ENCODE results near the gene PSMD9.

Gene PSMD9

DNA sequence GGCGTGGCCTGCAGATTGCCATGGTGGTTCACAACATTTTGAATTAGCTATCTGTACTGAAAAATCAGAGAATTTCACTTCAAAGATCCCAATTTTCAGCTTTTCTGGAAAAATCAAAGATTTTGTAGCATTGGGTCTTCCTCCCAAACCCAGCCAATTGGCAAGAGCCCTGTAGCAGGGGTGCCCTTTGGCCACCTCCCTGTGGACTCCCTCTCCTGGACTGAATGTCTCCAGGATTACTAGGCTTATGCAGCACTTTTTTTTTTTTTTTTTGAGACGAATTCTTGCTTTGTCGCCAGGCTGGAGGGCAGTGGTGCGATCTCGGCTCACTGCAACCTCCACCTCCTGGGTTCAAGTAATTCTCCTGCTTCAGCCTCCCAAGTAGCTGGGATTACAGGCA is 9.7 kb downstream of the PSMD9 start:
- H3K4me1 ChIP-seq (ENCODE audit: control insufficient read depth, insufficient read depth, low read length, poor library complexity, severe bottlenecking) = peaks cover 10% of the 10 kb centered on the region
- H3K27ac ChIP-seq (ENCODE audit: low read depth, low read length, severe bottlenecking) = no peak overlapping the region
- no peak overlapping the region for H3K4me3 ChIP-seq (ENCODE audit: extremely low read depth, insufficient read depth, low read length, poor library complexity, severe bottlenecking)
- WGBS, 2 experiments (ENCODE audit: insufficient coverage in 2 of 2) = 83 to 100% methylated on average over 1 to 4 of the region's 5 CpGs
- no peaks in the 10 kb centered on the region for H3K9me3 ChIP-seq (ENCODE audit: control insufficient read depth, low read length)
- peaks cover 70% of the 10 kb centered on the region for H3K36me3 ChIP-seq (ENCODE audit: control insufficient read depth, insufficient read depth, low read length)

DNA sequence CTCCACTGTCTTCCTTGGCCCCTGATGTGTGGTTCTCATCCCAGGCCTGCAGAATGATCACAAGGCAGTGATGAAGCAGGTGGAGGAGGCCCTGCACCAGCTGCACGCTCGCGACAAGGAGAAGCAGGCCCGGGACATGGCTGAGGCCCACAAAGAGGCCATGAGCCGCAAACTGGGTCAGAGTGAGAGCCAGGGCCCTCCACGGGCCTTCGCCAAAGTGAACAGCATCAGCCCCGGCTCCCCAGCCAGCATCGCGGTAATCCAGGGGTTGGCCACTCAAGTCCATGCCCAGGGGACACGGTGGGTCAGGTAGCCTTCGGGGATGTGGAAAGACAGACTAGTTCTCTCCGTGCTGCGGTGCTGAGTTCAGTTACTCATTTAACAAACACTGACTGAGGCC is 11.0 kb downstream of the PSMD9 start:
- peaks cover under 1% of the 10 kb centered on the region for H3K4me1 ChIP-seq (ENCODE audit: control insufficient read depth, insufficient read depth, low read length, poor library complexity, severe bottlenecking)
- H3K36me3 ChIP-seq (ENCODE audit: control insufficient read depth, insufficient read depth, low read length) = peaks cover 75% of the 10 kb centered on the region
- no peak overlapping the region for H3K27ac ChIP-seq (ENCODE audit: low read depth, low read length, severe bottlenecking)
- H3K9me3 ChIP-seq (ENCODE audit: control insufficient read depth, low read length) = no peaks in the 10 kb centered on the region
- WGBS, 2 experiments (ENCODE audit: insufficient coverage in 2 of 2) = 94 to 97% methylated on average over 14 of the region's 14 CpGs
- H3K4me3 ChIP-seq (ENCODE audit: extremely low read depth, insufficient read depth, low read length, poor library complexity, severe bottlenecking) = no peak overlapping the region

GRCh38 chr12:121903202-121903601 is 14.6 kb downstream of the PSMD9 start:
- no peak overlapping the region for H3K27ac ChIP-seq (ENCODE audit: low read depth, low read length, severe bottlenecking)
- no peaks in the 10 kb centered on the region for H3K4me1 ChIP-seq (ENCODE audit: control insufficient read depth, insufficient read depth, low read length, poor library complexity, severe bottlenecking)
- H3K36me3 ChIP-seq (ENCODE audit: control insufficient read depth, insufficient read depth, low read length) = peaks cover 67% of the 10 kb centered on the region
- WGBS, 2 experiments (ENCODE audit: insufficient coverage in 2 of 2) = 67 to 80% methylated on average over 1 of the region's 2 CpGs
- H3K4me3 ChIP-seq (ENCODE audit: extremely low read depth, insufficient read depth, low read length, poor library complexity, severe bottlenecking) = no peak overlapping the region
- no peaks in the 10 kb centered on the region for H3K9me3 ChIP-seq (ENCODE audit: control insufficient read depth, low read length)

DNA sequence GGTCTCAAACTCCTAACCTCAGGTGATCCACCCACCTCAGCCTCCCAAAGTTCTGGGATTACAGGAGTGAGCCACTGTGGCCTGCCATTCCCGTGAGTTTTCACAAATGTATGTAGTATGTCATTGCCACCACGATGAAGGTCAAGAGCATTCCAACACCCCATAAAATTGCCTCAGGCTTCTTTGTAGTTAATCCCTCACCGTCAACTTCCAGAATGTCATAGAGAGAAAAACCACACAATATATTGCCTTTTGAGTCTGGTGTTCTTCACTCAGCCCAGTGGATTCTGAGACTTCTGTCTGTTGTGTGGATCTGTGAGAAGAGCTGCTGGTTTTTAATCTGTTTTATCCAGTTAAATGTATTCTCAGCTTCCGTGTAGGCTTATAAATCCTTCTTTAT is 17.2 kb downstream of the PSMD9 start:
- Histone ChIP-seq H3K4me1 (ENCODE audit: control insufficient read depth, insufficient read depth, low read length, poor library complexity, severe bottlenecking) (no peaks in the 10 kb centered on the region), H3K9me3 (ENCODE audit: control insufficient read depth, low read length) (no peaks in the 10 kb centered on the region), H3K36me3 (ENCODE audit: control insufficient read depth, insufficient read depth, low read length) (peaks cover 64% of the 10 kb centered on the region), H3K4me3 (ENCODE audit: extremely low read depth, insufficient read depth, low read length, poor library complexity, severe bottlenecking) (no peak overlapping the region), H3K27ac (ENCODE audit: low read depth, low read length, severe bottlenecking) (no peak overlapping the region)
- WGBS, 2 experiments (ENCODE audit: insufficient coverage in 2 of 2) = 94% methylated on average over 2 of the region's 4 CpGs; no CpG with 5 or more reads in 1 of the 2 experiments

- WGBS, 2 experiments (ENCODE audit: insufficient coverage in 2 of 2) = 73 to 80% methylated on average over 1 to 2 of the region's 2 CpGs
- Histone ChIP-seq H3K4me1 (ENCODE audit: control insufficient read depth, insufficient read depth, low read length, poor library complexity, severe bottlenecking) (no peaks in the 10 kb centered on the region), H3K36me3 (ENCODE audit: control insufficient read depth, insufficient read depth, low read length) (peaks cover 52% of the 10 kb centered on the region), H3K4me3 (ENCODE audit: extremely low read depth, insufficient read depth, low read length, poor library complexity, severe bottlenecking) (no peak overlapping the region), H3K27ac (ENCODE audit: low read depth, low read length, severe bottlenecking) (no peak overlapping the region), H3K9me3 (ENCODE audit: control insufficient read depth, low read length) (no peaks in the 10 kb centered on the region)
Measured at GRCh38 chr12:121908702-121909101, 20.1 kb downstream of the PSMD9 start.

DNA sequence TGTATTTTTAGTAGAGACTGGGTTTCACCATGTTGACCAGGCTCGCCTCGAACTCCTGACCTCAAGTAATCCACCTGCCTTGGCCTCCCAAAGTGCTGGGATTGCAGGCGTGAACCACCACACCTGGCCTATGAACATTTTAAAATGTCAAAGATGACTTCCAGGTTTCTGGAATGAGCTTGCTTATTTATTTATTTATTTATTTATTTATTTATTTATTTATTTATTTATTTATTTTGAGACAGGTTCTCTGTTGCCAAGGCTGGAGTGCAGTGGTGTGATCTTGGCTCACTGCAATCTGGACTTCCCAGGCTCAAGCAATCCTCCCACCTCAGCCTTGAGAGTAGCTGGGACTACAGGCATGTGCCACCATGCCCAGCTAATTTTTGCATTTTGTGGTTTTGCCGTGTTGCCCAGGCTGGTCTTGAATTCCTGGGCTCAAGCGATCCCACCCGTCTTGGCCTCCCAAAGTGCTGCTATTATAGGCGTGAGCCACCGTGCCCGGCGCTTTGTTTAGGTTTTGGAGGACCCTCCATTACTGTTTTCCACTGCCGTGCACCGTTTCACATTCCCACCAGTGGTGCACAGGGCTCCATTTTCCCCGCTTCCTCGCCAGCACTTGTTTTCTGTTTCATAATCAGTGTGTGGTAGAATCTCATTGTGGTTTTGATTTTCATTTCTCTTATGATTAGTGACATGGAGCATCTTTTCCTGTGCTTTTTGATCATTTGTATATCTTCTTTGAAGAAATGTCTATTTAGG is 23.4 kb downstream of the PSMD9 start:
- Histone ChIP-seq H3K4me3 (ENCODE audit: extremely low read depth, insufficient read depth, low read length, poor library complexity, severe bottlenecking) (no peak overlapping the region), H3K27ac (ENCODE audit: low read depth, low read length, severe bottlenecking) (no peak overlapping the region), H3K36me3 (ENCODE audit: control insufficient read depth, insufficient read depth, low read length) (peaks cover 58% of the 10 kb centered on the region), H3K4me1 (ENCODE audit: control insufficient read depth, insufficient read depth, low read length, poor library complexity, severe bottlenecking) (no peaks in the 10 kb centered on the region), H3K9me3 (ENCODE audit: control insufficient read depth, low read length) (no peaks in the 10 kb centered on the region)
- WGBS, 2 experiments (ENCODE audit: insufficient coverage in 2 of 2) = 82 to 96% methylated on average over 9 to 11 of the region's 14 CpGs

- Histone ChIP-seq H3K9me3 (ENCODE audit: control insufficient read depth, low read length) (no peaks in the 10 kb centered on the region), H3K27ac (ENCODE audit: low read depth, low read length, severe bottlenecking) (no peak overlapping the region), H3K4me3 (ENCODE audit: extremely low read depth, insufficient read depth, low read length, poor library complexity, severe bottlenecking) (no peak overlapping the region), H3K4me1 (ENCODE audit: control insufficient read depth, insufficient read depth, low read length, poor library complexity, severe bottlenecking) (peaks cover 8% of the 10 kb centered on the region), H3K36me3 (ENCODE audit: control insufficient read depth, insufficient read depth, low read length) (peaks cover 46% of the 10 kb centered on the region)
- WGBS, 2 experiments (ENCODE audit: insufficient coverage in 2 of 2) = 91 to 93% methylated on average over 3 to 5 of the region's 5 CpGs
Measured at GRCh38 chr12:121915841-121916321, 27.3 kb downstream of the PSMD9 start.

GRCh38 chr12:121916719-121917118 is 28.1 kb downstream of the PSMD9 start:
- Histone ChIP-seq H3K4me1 (ENCODE audit: control insufficient read depth, insufficient read depth, low read length, poor library complexity, severe bottlenecking) (peaks cover 8% of the 10 kb centered on the region), H3K4me3 (ENCODE audit: extremely low read depth, insufficient read depth, low read length, poor library complexity, severe bottlenecking) (no peak overlapping the region), H3K36me3 (ENCODE audit: control insufficient read depth, insufficient read depth, low read length) (peaks cover 43% of the 10 kb centered on the region), H3K27ac (ENCODE audit: low read depth, low read length, severe bottlenecking) (no peak overlapping the region), H3K9me3 (ENCODE audit: control insufficient read depth, low read length) (no peaks in the 10 kb centered on the region)
- 86 to 95% methylated on average over 5 to 6 of the region's 7 CpGs for WGBS, 2 experiments (ENCODE audit: insufficient coverage in 2 of 2)

DNA sequence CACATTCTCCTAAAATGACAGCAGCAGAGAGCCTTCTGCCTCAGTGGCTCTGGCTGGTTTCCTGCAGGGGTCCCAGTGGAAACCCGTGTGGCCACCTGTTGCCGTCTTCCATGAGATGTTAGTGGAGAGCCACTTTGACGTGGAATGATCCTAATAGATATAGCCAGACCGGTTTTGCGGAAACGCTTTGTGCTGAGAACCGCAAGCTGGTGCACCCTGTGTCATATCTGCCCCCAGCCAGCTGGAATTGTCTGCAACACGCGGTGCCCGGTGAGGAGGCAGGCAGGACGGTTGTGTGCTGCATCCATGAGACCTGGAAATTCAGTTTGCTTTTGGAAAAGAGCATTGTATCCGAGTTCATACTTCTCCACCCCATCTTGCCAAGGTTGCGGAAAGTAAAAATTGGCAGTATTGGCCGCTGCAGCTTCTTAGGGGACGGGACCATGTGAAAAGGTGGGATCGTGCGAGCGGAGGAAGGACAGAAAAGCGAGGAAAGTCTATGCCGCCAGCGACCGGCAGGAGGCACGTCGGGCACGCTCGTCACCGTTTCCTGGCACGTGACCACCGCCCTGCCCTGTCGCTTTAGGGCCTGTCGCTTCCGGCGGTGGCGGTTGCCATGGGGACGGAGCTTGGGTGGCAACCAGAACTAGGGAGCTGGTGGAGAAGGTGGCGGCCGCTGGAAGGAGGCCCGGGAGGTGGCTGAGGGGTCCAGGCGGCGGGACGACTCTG is 29.5 kb downstream of the PSMD9 start, which contains the start of gene CFAP251:
Gene CFAP251 (plus strand): TSS at position 643 of the 729 bp plus-strand sequence. CDS start 2,714 bp downstream, outside the sequence.
- Histone ChIP-seq H3K27ac (ENCODE audit: low read depth, low read length, severe bottlenecking) (peak within 1 kb of the TSS; percentile 54), H3K36me3 (ENCODE audit: control insufficient read depth, insufficient read depth, low read length) (peaks cover 36% of the 10 kb centered on the region), H3K4me1 (ENCODE audit: control insufficient read depth, insufficient read depth, low read length, poor library complexity, severe bottlenecking) (peaks cover 8% of the 10 kb centered on the region), H3K9me3 (ENCODE audit: control insufficient read depth, low read length) (no peaks in the 10 kb centered on the region), H3K4me3 (ENCODE audit: extremely low read depth, insufficient read depth, low read length, poor library complexity, severe bottlenecking) (peak within 1 kb of the TSS; percentile 33)
- WGBS, 2 experiments (ENCODE audit: insufficient coverage in 2 of 2) = 31 to 43% methylated on average over 27 to 37 of the region's 41 CpGs

DNA sequence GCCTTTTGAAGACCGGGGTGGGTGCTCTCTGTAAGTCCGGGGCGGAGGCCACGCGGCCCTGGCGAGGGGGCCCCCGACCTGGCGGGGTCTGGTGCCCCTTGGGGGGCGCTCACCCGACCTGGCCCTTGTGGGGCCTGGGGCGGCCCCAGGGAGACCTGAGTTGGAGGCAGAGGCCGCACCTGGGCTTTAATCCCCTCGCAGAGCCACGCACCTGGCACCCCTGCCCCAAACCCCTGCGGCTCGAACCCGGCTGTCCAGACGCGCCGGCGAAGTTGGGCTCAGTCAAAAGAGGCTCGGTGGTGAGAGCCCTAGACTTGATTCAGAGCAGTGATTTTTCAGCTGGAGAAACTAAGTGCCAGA is 30.1 kb downstream of the PSMD9 start:
- Histone ChIP-seq H3K9me3 (ENCODE audit: control insufficient read depth, low read length) (no peaks in the 10 kb centered on the region), H3K36me3 (ENCODE audit: control insufficient read depth, insufficient read depth, low read length) (peaks cover 33% of the 10 kb centered on the region), H3K4me3 (ENCODE audit: extremely low read depth, insufficient read depth, low read length, poor library complexity, severe bottlenecking) (peak overlapping the region; percentile 33), H3K4me1 (ENCODE audit: control insufficient read depth, insufficient read depth, low read length, poor library complexity, severe bottlenecking) (peaks cover 8% of the 10 kb centered on the region), H3K27ac (ENCODE audit: low read depth, low read length, severe bottlenecking) (peak overlapping the region; percentile 54)
- 40 to 45% methylated on average over 21 of the region's 22 CpGs for WGBS, 2 experiments (ENCODE audit: insufficient coverage in 2 of 2)

DNA sequence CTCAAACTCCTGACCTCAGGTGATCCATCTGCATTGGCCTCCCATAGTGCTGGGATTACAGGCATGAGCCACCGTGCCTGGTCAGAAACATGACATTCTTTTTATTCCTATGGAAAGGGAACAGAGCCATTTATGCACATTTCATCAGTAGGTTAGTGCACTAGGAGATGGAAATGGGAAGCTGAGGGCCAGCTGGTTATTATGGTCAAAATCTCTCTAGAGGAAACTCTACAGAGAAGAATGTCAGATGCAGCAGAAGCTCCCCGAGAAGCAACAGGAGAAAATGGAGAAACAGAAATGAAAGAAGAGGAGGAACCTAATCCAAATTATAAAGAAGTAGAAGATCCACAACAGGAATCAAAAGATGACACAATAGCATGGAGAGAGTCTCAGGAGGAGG is 32.5 kb downstream of the PSMD9 start:
- no peak overlapping the region for H3K27ac ChIP-seq (ENCODE audit: low read depth, low read length, severe bottlenecking)
- no peaks in the 10 kb centered on the region for H3K9me3 ChIP-seq (ENCODE audit: control insufficient read depth, low read length)
- H3K4me3 ChIP-seq (ENCODE audit: extremely low read depth, insufficient read depth, low read length, poor library complexity, severe bottlenecking) = no peak overlapping the region
- no CpG with 5 or more reads among the region's 2 CpGs for WGBS, 2 experiments (ENCODE audit: insufficient coverage in 2 of 2)
- H3K4me1 ChIP-seq (ENCODE audit: control insufficient read depth, insufficient read depth, low read length, poor library complexity, severe bottlenecking) = peaks cover 22% of the 10 kb centered on the region
- H3K36me3 ChIP-seq (ENCODE audit: control insufficient read depth, insufficient read depth, low read length) = peaks cover 18% of the 10 kb centered on the region

All from mesodermal cell (in vitro differentiated cells).